Adrenal gland (tissue), 5 donors: ENCODE data around the gene ITGA11.

ENCODE experiments used
- CTCF ChIP-seq, 6 experiments: fragments of 450-650 bp in 4 of 6; fragments of 200-600 bp in 2 of 6; sonication (generic) in 1 of 6; IDR thresholded peaks; 1 replicate in 5 of 6; 2 replicates in 1 of 6; pipeline versions ENCODE4 v1.5.1 to v1.8.0; 2016 to 2021; ENCODE audit warnings: antibody characterized with exemption in 6 of 6, mild to moderate bottlenecking in 2 of 6, moderate library complexity in 1 of 6
- POLR2A ChIP-seq, 2 donors: fragments of 450-650 bp; IDR thresholded peaks; one replicate each; pipeline ENCODE4 v1.6.1; 2017; ENCODE audit warnings: antibody characterized with exemption in 2 of 2, mild to moderate bottlenecking in 2 of 2, moderate library complexity in 1 of 2
- donor health status: DM: no; HTN: no; CAD: no.

- TF ChIP-seq POLR2A (IDR thresholded peaks at IDR 0.05) (no peak), CTCF (IDR thresholded peaks at IDR 0.05) (no peak)
These were observed 16.2 kb upstream of the ITGA11 start for GRCh38 chr15:68447976-68448755.
